Stimulated activated effector memory CD8-positive, alpha-beta T cell treated with anti-CD3 and anti-CD28 coated beads, Interleukin-12 subunit alpha, Interleukin-12 subunit beta, amount 100 ng/mL, for 72 hours (primary cell): ENCODE results near the gene AARSD1.
"Not testable (repeated sequence)": the region's sequence is repeated elsewhere in the genome, so short reads cannot be mapped to it uniquely, and the experiment has no call there.

ENCODE experiments used
- ATAC-seq: fragments of 150-1000 bp; cut with Tn5 transposase; 2 replicates; pipeline ENCODE4 v1.10.0; 2021
- DNase-seq, 2 donors: peaks; one replicate each; pipeline ENCODE4 v3.0.0; 2021 to 2022; ENCODE audit warnings: low spot score in 2 of 2
- H3K27ac Mint-ChIP-seq: one replicate; pipeline ENCODE4 v1.8.0; 2022; ENCODE audit warnings: mild to moderate bottlenecking, mixed read lengths
- H3K36me3 Mint-ChIP-seq: one replicate; pipeline ENCODE4 v1.8.0; 2022; ENCODE audit warnings: mild to moderate bottlenecking, mixed read lengths
- H3K4me1 Mint-ChIP-seq: one replicate; pipeline ENCODE4 v1.8.0; 2022; ENCODE audit warnings: mixed read lengths
- H3K4me3 Mint-ChIP-seq: one replicate; pipeline ENCODE4 v1.8.0; 2022; ENCODE audit warnings: mild to moderate bottlenecking, mixed read lengths
- H3K9me3 Mint-ChIP-seq: one replicate; pipeline ENCODE4 v1.8.0; 2022; ENCODE audit warnings: mixed read lengths

The AARSD1 gene

GRCh38 chr17:42916388-42917235 is 47.6 kb downstream of the AARSD1 start:
- H3K27ac Mint-ChIP-seq, H3K4me1 Mint-ChIP-seq, H3K4me3 Mint-ChIP-seq, H3K9me3 Mint-ChIP-seq, DNase-seq, H3K36me3 Mint-ChIP-seq, ATAC-seq: not testable (repeated sequence)

- not testable (repeated sequence) for ATAC-seq, H3K9me3 Mint-ChIP-seq, H3K4me1 Mint-ChIP-seq, H3K4me3 Mint-ChIP-seq, H3K36me3 Mint-ChIP-seq, H3K27ac Mint-ChIP-seq, DNase-seq
These were observed 49.0 kb downstream of the AARSD1 start for GRCh38 chr17:42915288-42915687.

- no peaks in the 10 kb centered on the region for H3K9me3 Mint-ChIP-seq
- no peaks in the 10 kb centered on the region for H3K4me1 Mint-ChIP-seq
- DNase-seq: no peak
- H3K36me3 Mint-ChIP-seq: no peaks in the 10 kb centered on the region
- H3K27ac Mint-ChIP-seq: no peak overlapping the region
- H3K4me3 Mint-ChIP-seq: no peak overlapping the region
- ATAC-seq: no peak
These were observed 50.2 kb downstream of the AARSD1 start for GRCh38 chr17:42913981-42914617.

GRCh38 chr17:42913522-42913921 is 50.7 kb downstream of the AARSD1 start:
- Mint-ChIP-seq H3K4me1 (no peaks in the 10 kb centered on the region), H3K27ac (no peak overlapping the region), H3K4me3 (no peak overlapping the region), H3K36me3 (no peaks in the 10 kb centered on the region), H3K9me3 (no peaks in the 10 kb centered on the region)
- no peak for DNase-seq
- no peak for ATAC-seq

- H3K4me3 Mint-ChIP-seq: no peak overlapping the region
- ATAC-seq (no peak), DNase-seq (no peak)
- H3K9me3 Mint-ChIP-seq: no peaks in the 10 kb centered on the region
- no peak overlapping the region for H3K27ac Mint-ChIP-seq
- no peaks in the 10 kb centered on the region for H3K4me1 Mint-ChIP-seq
- no peaks in the 10 kb centered on the region for H3K36me3 Mint-ChIP-seq
These were observed 55.2 kb downstream of the AARSD1 start for GRCh38 chr17:42908872-42909700.

- Mint-ChIP-seq H3K4me3 (no peak overlapping the region), H3K27ac (no peak overlapping the region), H3K9me3 (no peaks in the 10 kb centered on the region), H3K36me3 (no peaks in the 10 kb centered on the region), H3K4me1 (no peaks in the 10 kb centered on the region)
- DNase-seq (no peak), ATAC-seq (no peak)
These were observed 57.3 kb downstream of the AARSD1 start for GRCh38 chr17:42906772-42907446.

- H3K4me1 Mint-ChIP-seq: no peaks in the 10 kb centered on the region
- no peak overlapping the region for H3K27ac Mint-ChIP-seq
- H3K4me3 Mint-ChIP-seq: no peak overlapping the region
- H3K9me3 Mint-ChIP-seq: no peaks in the 10 kb centered on the region
- H3K36me3 Mint-ChIP-seq: no peaks in the 10 kb centered on the region
- DNase-seq (no peak), ATAC-seq (no peak)
These were observed 60.2 kb downstream of the AARSD1 start for GRCh38 chr17:42904110-42904469.

- no peaks in the 10 kb centered on the region for H3K36me3 Mint-ChIP-seq
- no peaks in the 10 kb centered on the region for H3K4me1 Mint-ChIP-seq
- no peaks in the 10 kb centered on the region for H3K9me3 Mint-ChIP-seq
- no peak for ATAC-seq
- DNase-seq: no peak
- H3K4me3 Mint-ChIP-seq: no peak overlapping the region
- no peak overlapping the region for H3K27ac Mint-ChIP-seq
These were observed 62.6 kb downstream of the AARSD1 start for GRCh38 chr17:42901535-42902229.
